Measurements from ENCODE around the gene RABGGTB.
"Not testable (repeated sequence)": the region's sequence is repeated elsewhere in the genome, so short reads cannot be mapped to it uniquely, and the experiment has no call there.

RABGGTB gene

DNA sequence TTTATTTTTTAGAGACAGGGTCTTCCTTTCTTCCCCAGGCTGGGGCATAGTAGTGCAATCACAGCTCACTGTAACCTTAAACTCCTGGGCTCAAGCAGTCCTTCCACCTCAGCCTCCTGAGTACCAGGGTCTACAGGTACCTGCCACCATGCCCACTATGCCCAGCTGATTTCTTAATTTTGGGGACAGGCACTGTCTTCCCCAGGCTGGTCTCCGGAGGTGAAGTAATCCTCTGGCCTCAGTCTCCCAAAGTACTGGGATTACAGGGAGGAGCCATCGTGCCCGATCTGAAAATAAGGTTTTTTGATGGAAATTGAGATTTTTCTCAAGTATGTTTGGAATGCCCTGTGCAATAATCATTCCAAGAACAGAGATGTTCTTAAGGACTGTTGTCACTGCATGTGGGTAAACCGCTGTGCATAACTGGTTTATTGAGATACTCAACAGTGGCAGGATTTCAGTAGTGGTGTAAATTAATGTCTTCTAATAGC lies 9.7 kb downstream of the RABGGTB start:
- no peak for DNase-seq (ENCODE audit: low read depth in 2 of 3, low spot score in 1 of 3)

- no peak for DNase-seq (ENCODE audit: low read depth in 2 of 3, low spot score in 1 of 3)
Observed at GRCh38 chr1:75796376-75797272, 10.6 kb downstream of the RABGGTB start, which contains the start of gene MSH4. TSS of gene MSH4 (plus strand) at chr1:75796882. CDS start at chr1:75796986, 104 bp downstream.

DNA sequence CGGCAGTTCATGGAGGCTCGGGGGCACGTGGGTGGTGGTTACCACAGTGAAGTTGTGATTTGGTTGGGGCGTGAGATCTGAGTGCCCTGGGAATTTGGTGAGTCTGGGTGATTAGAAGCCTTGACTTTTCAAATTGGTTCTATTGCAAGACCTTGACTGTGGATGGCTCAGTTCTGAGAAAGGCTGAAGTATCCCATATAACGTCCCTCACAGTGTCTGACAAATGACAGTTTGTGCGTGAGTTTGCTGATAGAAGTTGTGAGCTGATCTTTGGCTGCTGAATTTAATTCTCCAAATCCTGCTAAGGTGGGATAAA lies 11.2 kb downstream of the RABGGTB start:
- DNase-seq (ENCODE audit: low read depth in 2 of 3, low spot score in 1 of 3), result no peak

DNA sequence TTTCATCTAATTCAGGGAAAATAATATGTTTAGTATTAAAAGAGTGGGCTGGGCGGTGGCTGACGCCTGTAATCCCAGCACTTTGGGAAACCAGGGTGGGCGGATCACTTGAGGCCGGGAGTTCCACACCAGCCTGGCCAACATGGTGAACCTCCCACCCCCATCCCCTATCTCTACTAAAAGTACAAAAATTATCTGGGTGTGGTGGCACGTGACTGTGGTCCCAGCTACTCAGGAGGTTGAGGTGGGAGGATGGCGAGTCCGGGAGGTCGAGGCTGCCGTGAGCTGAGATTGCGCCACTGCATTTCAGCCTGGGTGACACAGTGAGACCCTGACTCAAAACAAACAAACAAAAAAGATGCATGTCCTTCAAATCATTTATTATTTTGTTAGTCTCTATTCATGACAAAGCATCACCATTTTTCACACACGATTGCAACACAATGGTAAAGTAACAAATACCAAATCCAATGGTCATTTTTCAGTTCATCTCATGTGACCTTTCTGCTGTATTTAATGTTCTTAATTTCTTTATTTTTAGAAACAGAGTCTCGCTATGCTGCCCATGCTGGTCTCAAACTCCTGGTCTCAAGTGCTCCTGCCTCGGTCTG lies 11.7 kb downstream of the RABGGTB start:
- DNase-seq (ENCODE audit: low read depth in 2 of 3, low spot score in 1 of 3), result no peak

DNA sequence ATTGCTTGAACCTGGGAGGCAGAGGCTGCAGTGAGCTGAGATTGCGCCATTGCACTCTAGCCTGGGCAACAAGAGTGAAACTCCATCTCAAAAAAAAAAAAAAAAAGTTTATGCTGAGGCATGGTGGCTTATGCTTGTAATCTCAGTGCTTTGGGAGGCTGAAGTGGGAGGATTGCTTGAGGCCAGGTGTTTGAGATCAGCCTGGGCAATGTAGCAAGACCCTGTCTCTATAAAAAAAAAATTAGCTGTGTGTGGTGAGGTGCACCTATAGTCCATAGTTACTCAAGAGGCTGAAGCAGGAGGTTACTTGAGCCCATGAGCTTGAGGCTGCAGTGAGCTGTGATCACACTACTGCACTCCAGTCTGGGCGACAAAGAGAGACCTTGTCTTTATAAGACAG lies 15.4 kb downstream of the RABGGTB start:
- not testable (repeated sequence) for DNase-seq (ENCODE audit: low read depth in 2 of 3, low spot score in 1 of 3)

GRCh38 chr1:75808921-75809320 lies 22.9 kb downstream of the RABGGTB start:
- DNase-seq (ENCODE audit: low read depth in 2 of 3, low spot score in 1 of 3), result no peak

DNA sequence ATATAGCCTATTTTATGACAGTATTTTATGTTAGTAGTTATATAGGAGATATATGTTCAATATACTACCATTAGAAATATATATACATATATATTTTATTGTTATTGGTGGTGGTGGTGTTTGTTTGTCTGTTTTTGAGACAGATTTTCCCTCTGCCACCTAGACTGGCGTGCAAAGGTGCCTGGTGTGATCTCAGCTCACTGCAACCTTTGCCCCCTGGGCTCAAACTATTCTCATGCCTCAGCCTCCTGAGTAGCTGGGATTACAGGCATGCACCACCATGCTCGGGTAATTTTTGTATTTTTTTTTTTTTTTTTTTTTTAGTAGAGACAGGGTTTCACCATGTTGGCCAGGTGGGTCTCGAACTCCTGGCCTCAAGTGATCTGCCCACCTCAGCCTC lies 24.1 kb downstream of the RABGGTB start:
- DNase-seq (ENCODE audit: low read depth in 2 of 3, low spot score in 1 of 3), result not testable (repeated sequence)

DNA sequence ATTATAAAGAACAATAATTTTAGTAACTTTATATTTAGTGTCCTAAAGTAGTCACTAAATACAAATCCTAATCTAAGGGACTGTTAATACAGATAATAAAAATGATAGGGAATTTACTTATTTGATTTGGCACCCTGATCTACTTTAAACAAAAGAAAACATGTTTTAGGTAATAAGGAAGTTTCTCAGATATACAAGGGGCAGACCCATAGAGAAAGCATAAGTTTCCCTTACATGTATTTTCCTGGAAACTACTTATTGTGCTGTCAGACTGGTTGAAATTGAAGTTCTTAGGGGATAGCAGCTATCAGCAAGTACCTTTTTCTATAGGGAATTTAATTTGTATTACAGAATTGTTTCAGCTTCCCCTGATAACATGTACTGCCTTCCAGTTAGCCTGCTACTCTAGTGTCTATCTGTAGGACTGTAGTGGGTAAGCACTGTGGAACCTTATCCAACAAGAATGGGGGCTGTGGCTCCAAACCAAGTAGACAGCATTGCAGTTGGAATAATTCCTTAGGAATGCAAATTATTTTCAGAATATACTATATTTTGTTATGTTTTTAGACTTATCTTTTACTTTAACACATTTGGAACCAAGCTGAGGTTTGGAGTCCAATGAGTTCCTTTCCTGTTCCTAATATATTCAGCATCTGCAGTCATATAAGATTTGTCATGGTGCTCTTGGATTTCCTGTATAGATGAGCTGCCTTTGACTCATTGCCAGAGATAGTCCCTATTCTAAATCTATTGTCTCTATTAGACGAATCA lies 25.3 kb downstream of the RABGGTB start:
- DNase-seq (ENCODE audit: low read depth in 2 of 3, low spot score in 1 of 3), result no peak

DNA sequence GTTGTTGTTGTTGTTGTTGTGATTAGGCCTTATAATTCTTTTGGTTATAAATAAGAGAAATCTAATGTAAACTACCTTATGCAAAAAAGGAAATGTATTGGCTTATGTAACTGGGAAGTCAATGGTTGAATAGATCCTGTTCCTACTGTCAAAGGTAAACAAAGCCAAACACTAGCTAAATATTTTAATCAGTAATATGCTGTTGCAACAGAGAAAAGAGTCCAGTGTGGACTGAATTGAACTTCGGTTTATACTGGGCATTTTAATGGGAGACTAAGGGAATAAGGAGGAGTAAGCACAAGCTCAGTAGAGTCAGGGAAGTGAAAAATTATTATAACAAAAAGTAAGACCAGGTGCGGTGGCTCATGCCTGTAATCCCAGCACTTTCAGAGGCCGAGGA lies 26.0 kb downstream of the RABGGTB start:
- no peak for DNase-seq (ENCODE audit: low read depth in 2 of 3, low spot score in 1 of 3)

DNA sequence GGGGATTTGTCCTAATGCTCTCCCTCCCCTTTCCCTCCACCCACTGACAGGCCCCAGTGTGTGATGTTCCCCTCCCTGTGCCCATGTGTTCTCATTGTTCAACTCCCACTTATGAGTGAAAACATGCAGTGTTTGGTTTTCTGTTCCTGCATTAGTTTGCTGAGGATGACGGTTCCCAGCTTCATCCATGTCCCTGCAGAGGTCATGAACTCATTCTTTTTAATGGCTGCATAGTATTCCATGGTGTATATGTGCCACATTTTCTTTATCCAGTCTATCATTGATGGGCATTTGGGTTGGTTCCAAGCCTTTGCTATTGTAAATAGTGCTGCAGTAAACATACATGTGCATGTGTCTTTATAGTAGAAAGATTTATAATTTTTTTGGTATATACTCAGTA lies 37.5 kb downstream of the RABGGTB start:
- DNase-seq (ENCODE audit: low read depth in 2 of 3, low spot score in 1 of 3), result not testable (repeated sequence)

- no peak for DNase-seq (ENCODE audit: low read depth in 2 of 3, low spot score in 1 of 3)
Observed at GRCh38 chr1:75836528-75837100, 50.6 kb downstream of the RABGGTB start.

DNA sequence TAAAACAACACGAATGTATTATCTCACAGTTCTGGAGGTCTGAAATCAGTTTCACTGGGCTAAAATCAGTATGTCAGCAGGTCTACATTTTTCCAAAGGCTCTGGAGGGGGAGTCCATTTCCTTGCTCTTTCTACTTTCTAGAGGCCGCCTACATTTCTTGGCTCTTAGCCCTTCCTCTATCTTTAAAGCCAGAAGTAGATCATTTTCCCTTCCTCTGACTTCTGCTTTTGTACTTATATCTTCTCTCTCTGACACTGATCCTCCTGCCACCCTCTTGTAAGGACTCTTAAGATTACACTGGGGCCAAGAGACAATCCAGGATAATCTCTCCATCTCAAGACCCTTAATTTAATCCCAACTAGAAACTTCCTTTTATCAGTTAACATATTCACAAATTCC lies 52.0 kb downstream of the RABGGTB start:
- no peak for DNase-seq (ENCODE audit: low read depth in 2 of 3, low spot score in 1 of 3)

DNA sequence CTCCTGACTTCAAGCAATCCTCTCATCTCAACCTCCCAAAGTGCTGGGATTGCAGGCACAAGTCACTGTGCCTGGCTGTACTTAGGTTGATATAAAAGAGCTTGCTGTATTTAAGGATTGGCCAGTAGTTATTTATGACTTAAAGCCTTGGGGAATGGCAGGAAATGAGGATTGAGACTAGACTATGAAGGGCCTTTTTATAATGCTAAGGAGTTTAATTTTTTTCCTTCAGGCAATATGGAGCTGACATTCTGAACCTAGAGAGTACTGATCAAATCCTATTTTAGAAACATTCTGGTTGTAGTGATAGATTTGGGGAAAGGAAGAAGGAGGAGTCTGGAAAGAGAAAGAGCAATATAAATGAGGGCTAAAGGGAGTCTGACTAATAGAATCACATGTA lies 55.4 kb downstream of the RABGGTB start:
- no peak for DNase-seq (ENCODE audit: low read depth in 2 of 3, low spot score in 1 of 3)

Data from stimulated activated CD4-positive, alpha-beta T cell treated with anti-CD3 and anti-CD28 coated beads, Interleukin-12 subunit alpha, Interleukin-12 subunit beta, amount 100 ng/mL, for 48 hours (primary cell).